ENCODE measurements around the gene FLNB. TPM values are rescaled to one million over a fixed set of nuclear protein-coding genes. Genes with fewer than 3 reads are reported as not detected.

The FLNB gene
- total RNA-seq, 1 experiment from 2014 or later: 309 TPM

- Histone ChIP-seq H3K27ac (ENCODE audit: low read length) (peak overlapping the region; percentile 57), H3K36me3 (ENCODE audit: control insufficient read depth, insufficient read depth, low read length) (peaks cover 3% of the 10 kb centered on the region; the same call in 1 of the 2 replicates), H3K9me3 (ENCODE audit: control insufficient read depth, insufficient read depth, low read depth, low read length) (no peaks in the 10 kb centered on the region), H3K4me1 (ENCODE audit: control insufficient read depth, insufficient read depth, low read length) (peaks cover 74% of the 10 kb centered on the region), H3K27me3 (ENCODE audit: control insufficient read depth, insufficient read depth, low read length) (no peaks in the 10 kb centered on the region), H3K4me3 (ENCODE audit: low read depth in 2 of 2, low read length in 2 of 2) (no peak overlapping the region)
- intact Hi-C loops (cut with micrococcal nuclease; ENCODE audit: unreplicated experiment) (no loop called here), in situ Hi-C loops (cut with HindIII; ENCODE audit: low pct_unique_long_range_greater_than_20kb, low sequenced_read_pairs) (no loop called here)
- ATAC-seq (no peak), DNase-seq (ENCODE audit: low read depth, low spot score) (no peak)
- no peak for TF ChIP-seq TCF7L2 (IDR thresholded peaks at IDR 0.05; ENCODE audit: low read depth, low read length)
- TF ChIP-seq REST (IDR thresholded peaks at IDR 0.05; ENCODE audit: insufficient read depth in 1 of 2, low read depth in 2 of 2, low read length in 1 of 2): no peak
- no peak for TF ChIP-seq SIN3A (IDR thresholded peaks at IDR 0.05; ENCODE audit: borderline replicate concordance, insufficient read depth, low read depth, low read length)
- TF ChIP-seq POLR2AphosphoS5 (IDR thresholded peaks at IDR 0.05; ENCODE audit: low read depth, low read length): no peak
- no peak for TF ChIP-seq CTCF (IDR thresholded peaks at IDR 0.05)
- ChIA-PET CTCF (no interaction called here), POLR2A (no interaction called here)
- no TSS peak for BruUV-seq (replicated peaks)
These were observed 7.3 kb downstream of the FLNB start for GRCh38 chr3:58015520-58015915.

GRCh38 chr3:58016710-58017109, 8.5 kb downstream of the FLNB start:
- no peak overlapping the region for H3K4me3 ChIP-seq (ENCODE audit: low read depth in 2 of 2, low read length in 2 of 2)
- ATAC-seq (no peak), DNase-seq (ENCODE audit: low read depth, low spot score) (no peak)
- in situ Hi-C loops (cut with HindIII; ENCODE audit: low pct_unique_long_range_greater_than_20kb, low sequenced_read_pairs) (no loop called here), intact Hi-C loops (cut with micrococcal nuclease; ENCODE audit: unreplicated experiment) (no loop called here)
- no peaks in the 10 kb centered on the region for H3K27me3 ChIP-seq (ENCODE audit: control insufficient read depth, insufficient read depth, low read length)
- peaks cover 80% of the 10 kb centered on the region for H3K4me1 ChIP-seq (ENCODE audit: control insufficient read depth, insufficient read depth, low read length)
- ChIA-PET POLR2A (no interaction called here), CTCF (no interaction called here)
- H3K9me3 ChIP-seq (ENCODE audit: control insufficient read depth, insufficient read depth, low read depth, low read length): no peaks in the 10 kb centered on the region
- TSS peak; percentile 3 for BruUV-seq (replicated peaks)
- TF ChIP-seq POLR2AphosphoS5 (IDR thresholded peaks at IDR 0.05; ENCODE audit: low read depth, low read length): no peak
- no peak for TF ChIP-seq TCF7L2 (IDR thresholded peaks at IDR 0.05; ENCODE audit: low read depth, low read length)
- no peak for TF ChIP-seq REST (IDR thresholded peaks at IDR 0.05; ENCODE audit: insufficient read depth in 1 of 2, low read depth in 2 of 2, low read length in 1 of 2)
- peaks cover 3% of the 10 kb centered on the region; the same call in 1 of the 2 replicates for H3K36me3 ChIP-seq (ENCODE audit: control insufficient read depth, insufficient read depth, low read length)
- H3K27ac ChIP-seq (ENCODE audit: low read length): no peak overlapping the region

All from Panc1 (cell line).